KBM-7 (cell line): ENCODE measurements around the gene TSC22D1.
"Not testable (repeated sequence)": the region's sequence is repeated elsewhere in the genome, so short reads cannot be mapped to it uniquely, and the experiment has no call there.

Source experiments
- DNase-seq: peaks from one replicate; pipeline ENCODE4 v3.0.0-alpha.2; 2015
- in situ Hi-C: fragments of 300-500 bp; cut with MboI; formaldehyde crosslinking; loops from 2 replicates; pipeline ENCODE4 v1.14.3; 2020; ENCODE audit warnings: low sequenced_read_pairs, low pct_unique_long_range_greater_than_20kb, mixed read lengths

TSC22D1 gene

GRCh38 chr13:44465318-44465717, 110.8 kb downstream of the TSC22D1 start:
- no peak for DNase-seq
- in situ Hi-C loops: loop anchor here (25.0 kb wide), 1 partner anchor 553 kb away; no protein-coding TSS in a partner anchor

GRCh38 chr13:44464471-44464870, 111.7 kb downstream of the TSC22D1 start:
- DNase-seq: no peak
- in situ Hi-C loops: loop anchor here (25.0 kb wide), 1 partner anchor 552 kb away; no protein-coding TSS in a partner anchor

- DNase-seq: no peak
- in situ Hi-C loops: loop anchor here (25.0 kb wide), 1 partner anchor 551 kb away; no protein-coding TSS in a partner anchor
These were observed 112.4 kb downstream of the TSC22D1 start for GRCh38 chr13:44463759-44464158.

GRCh38 chr13:44459674-44460073, 116.5 kb downstream of the TSC22D1 start:
- in situ Hi-C loops: loop anchor here (25.0 kb wide), 1 partner anchor 547 kb away; no protein-coding TSS in a partner anchor
- DNase-seq: no peak

- in situ Hi-C loops: loop anchor here (25.0 kb wide), 1 partner anchor 546 kb away; no protein-coding TSS in a partner anchor
- no peak for DNase-seq
These were observed 117.7 kb downstream of the TSC22D1 start for GRCh38 chr13:44458313-44458975.

- not testable (repeated sequence) for DNase-seq
- in situ Hi-C loops: loop anchor here (25.0 kb wide), 1 partner anchor 544 kb away; no protein-coding TSS in a partner anchor
These were observed 119.9 kb downstream of the TSC22D1 start for GRCh38 chr13:44456212-44456611.

- in situ Hi-C loops: loop anchor here (25.0 kb wide), 1 partner anchor 543 kb away; no protein-coding TSS in a partner anchor
- DNase-seq: no peak
These were observed 120.4 kb downstream of the TSC22D1 start for GRCh38 chr13:44455769-44456168.

GRCh38 chr13:44453881-44454280, 122.2 kb downstream of the TSC22D1 start:
- no peak for DNase-seq
- in situ Hi-C loops: loop anchor here (25.0 kb wide), 1 partner anchor 542 kb away; no protein-coding TSS in a partner anchor

GRCh38 chr13:44453069-44453468, 123.1 kb downstream of the TSC22D1 start:
- no peak for DNase-seq
- in situ Hi-C loops: loop anchor here (25.0 kb wide), 1 partner anchor 541 kb away; no protein-coding TSS in a partner anchor

- in situ Hi-C loops: loop anchor here (25.0 kb wide), 1 partner anchor 540 kb away; no protein-coding TSS in a partner anchor
- DNase-seq: no peak
These were observed 123.7 kb downstream of the TSC22D1 start for GRCh38 chr13:44452418-44452817.

- in situ Hi-C loops: loop anchor here (25.0 kb wide), 1 partner anchor 539 kb away; no protein-coding TSS in a partner anchor
These were observed 124.5 kb downstream of the TSC22D1 start for GRCh38 chr13:44451651-44452050.

GRCh38 chr13:44451126-44451525, 125.0 kb downstream of the TSC22D1 start:
- no peak for DNase-seq
- in situ Hi-C loops: loop anchor here (25.0 kb wide), 1 partner anchor 539 kb away; no protein-coding TSS in a partner anchor

More at GRCh38 chr13:44451651-44452050, 124.5 kb downstream of the TSC22D1 start:
- DNase-seq: no peak

- in situ Hi-C loops: loop anchor here (25.0 kb wide), 1 partner anchor 538 kb away; no protein-coding TSS in a partner anchor
These were observed 125.9 kb downstream of the TSC22D1 start for GRCh38 chr13:44449999-44450821.

GRCh38 chr13:44448875-44449274, 127.3 kb downstream of the TSC22D1 start:
- no peak for DNase-seq
- in situ Hi-C loops: no loop called here

More at GRCh38 chr13:44449999-44450821, 125.9 kb downstream of the TSC22D1 start:
- DNase-seq: no peak

GRCh38 chr13:44448373-44448772, 127.8 kb downstream of the TSC22D1 start:
- DNase-seq: no peak

GRCh38 chr13:44447783-44448321, 128.3 kb downstream of the TSC22D1 start:
- in situ Hi-C loops: no loop called here

More at GRCh38 chr13:44448373-44448772, 127.8 kb downstream of the TSC22D1 start:
- in situ Hi-C loops: no loop called here

GRCh38 chr13:44440046-44440608, 136.0 kb downstream of the TSC22D1 start:
- in situ Hi-C loops: no loop called here

More at GRCh38 chr13:44447783-44448321, 128.3 kb downstream of the TSC22D1 start:
- DNase-seq: no peak

GRCh38 chr13:44439452-44440024, 136.6 kb downstream of the TSC22D1 start:
- in situ Hi-C loops: no loop called here
- peak; percentile 82 for DNase-seq

More at GRCh38 chr13:44440046-44440608, 136.0 kb downstream of the TSC22D1 start:
- no peak for DNase-seq
